SK-N-SH (cell line): Measurements from ENCODE around the gene C16orf92.

Experiments
- CHD2 ChIP-seq: fragments of 150-350 bp; IDR thresholded peaks from 2 replicates; pipeline ENCODE4 v1.6.1; 2018; ENCODE audit warnings: low read length; ENCODE audit not compliant: partially characterized antibody
- CTCF ChIP-seq: fragments of 200-600 bp; sonication (generic); IDR thresholded peaks from 2 replicates; pipeline ENCODE4 v1.6.1; 2017; ENCODE audit warnings: antibody characterized with exemption, mild to moderate bottlenecking, moderate library complexity
- NRF1 ChIP-seq: IDR thresholded peaks from 2 replicates; pipeline ENCODE4 v1.6.1; 2012; ENCODE audit warnings: low read depth, mild to moderate bottlenecking, low read length
- POLR2AphosphoS5 ChIP-seq: IDR thresholded peaks from 2 replicates; pipeline ENCODE4 v1.6.1; 2012; ENCODE audit warnings: low read depth, low read length
- ZBTB33 ChIP-seq: IDR thresholded peaks from 2 replicates; pipeline ENCODE4 v1.4.0; 2012; ENCODE audit warnings: low read depth, borderline replicate concordance

GRCh38 chr16:30018731-30019158 lies 4.3 kb upstream of the C16orf92 start:
- no peak for TF ChIP-seq CTCF
- no peak for TF ChIP-seq CHD2
- TF ChIP-seq POLR2AphosphoS5, result no peak
- TF ChIP-seq ZBTB33, result no peak
- no peak for TF ChIP-seq NRF1
